Omental fat pad (tissue), 4 donors: ENCODE measurements around the gene COMP. TPM values are rescaled to one million over a fixed set of nuclear protein-coding genes. Genes with fewer than 3 reads are reported as not detected.

Experiments used
- ATAC-seq: fragments of 150-250 bp; one replicate; pipeline ENCODE4 v1.9.1; 2016; ENCODE audit warnings: mild to moderate bottlenecking, moderate library complexity; ENCODE audit not compliant: low FRiP score
- DNase-seq: peaks from one replicate; pipeline ENCODE4 v3.0.0-alpha.2; 2019; ENCODE audit warnings: low spot score
- CTCF ChIP-seq, 3 donors: fragments of 450-650 bp; IDR thresholded peaks; one replicate each; pipeline ENCODE4 v1.5.1; 2016 to 2017; ENCODE audit warnings: antibody characterized with exemption in 3 of 3, mild to moderate bottlenecking in 3 of 3, moderate library complexity in 2 of 3
- total RNA-seq, 4 donors: library from RNA; depleted of rRNA; stranded (reverse); fragments of >200 nt; gene quantifications; one replicate each; pipeline ENCODE4 v1.1.0, GENCODE V29; 2016

COMP gene
- total RNA-seq, 4 donors from 2014 or later: 1.1 to 1.9 (median 1.3) TPM

DNA sequence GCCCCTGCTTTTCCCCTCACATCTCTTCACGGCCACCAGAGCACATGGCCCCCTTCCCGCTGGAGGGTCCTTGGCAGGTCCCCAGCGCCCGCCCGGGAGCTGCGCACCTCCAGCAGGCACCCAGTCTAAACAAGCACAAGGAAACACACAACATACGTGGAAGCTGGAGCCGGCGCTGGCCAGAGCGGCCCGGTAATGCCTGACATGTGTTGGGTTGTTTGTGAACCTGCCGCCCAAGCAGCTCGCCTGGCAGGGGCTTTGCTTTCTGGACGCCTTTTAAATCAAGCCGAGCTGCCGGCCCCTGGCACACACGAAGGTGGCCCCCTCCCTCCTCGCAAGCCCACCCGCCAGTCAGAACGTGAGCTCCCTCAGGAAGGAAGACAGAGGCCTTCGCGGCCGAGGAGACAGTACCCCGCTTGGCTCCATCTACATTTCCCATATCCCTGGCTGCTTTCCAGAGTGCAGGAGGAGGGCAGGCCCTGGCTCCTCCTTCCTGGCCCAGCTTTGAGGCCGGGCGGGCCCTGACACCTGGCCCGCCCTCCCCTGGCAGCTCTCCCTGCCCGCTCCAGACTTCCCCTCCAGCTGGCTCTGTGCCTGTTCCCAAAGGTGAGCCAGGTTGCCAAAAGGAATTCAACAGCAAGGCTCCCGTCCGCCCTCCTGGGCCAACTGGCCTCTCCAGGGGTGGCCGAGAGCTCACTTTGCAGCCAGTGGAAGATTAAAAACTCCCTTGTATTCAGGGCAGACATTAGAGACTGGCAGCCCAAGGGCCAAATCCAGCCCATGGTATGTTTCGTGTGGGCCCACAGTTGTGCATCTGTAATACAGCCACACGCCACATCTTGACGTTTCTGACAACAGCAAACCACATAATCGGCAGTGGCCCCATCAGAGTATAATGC, 28.7 kb downstream of the COMP start:
- DNase-seq (no peak), ATAC-seq (peak; percentile 80)
- no peak for TF ChIP-seq CTCF (IDR thresholded peaks at IDR 0.05)

DNA sequence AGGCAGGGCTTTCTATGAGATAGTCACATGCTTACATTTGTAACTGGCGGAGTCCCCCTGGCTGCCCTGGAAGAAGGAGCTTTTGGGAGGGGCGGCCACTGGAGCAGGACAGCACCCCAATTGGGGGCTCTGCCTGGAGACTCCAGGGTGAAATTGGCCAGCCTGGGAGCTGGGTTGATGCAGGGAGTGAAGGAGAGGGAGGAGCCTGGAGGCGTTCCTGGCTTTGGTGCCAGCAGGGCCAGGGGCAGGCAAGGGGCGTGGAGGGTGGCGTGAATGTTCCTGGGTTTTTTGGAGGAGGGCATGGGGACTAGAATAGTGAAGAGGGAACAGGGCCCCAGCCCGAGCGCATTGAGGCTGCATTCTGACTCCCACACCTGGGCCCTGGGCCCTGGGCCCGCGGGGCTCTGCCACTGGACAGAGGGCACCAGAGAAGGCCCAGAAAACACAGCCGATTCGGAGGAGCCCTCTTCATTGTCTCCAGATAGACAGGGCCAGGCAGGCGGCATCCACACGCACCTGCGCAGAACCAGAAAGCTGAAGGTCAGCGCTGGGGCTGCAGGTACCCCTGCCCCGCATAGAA, 29.5 kb downstream of the COMP start:
- no peak for ATAC-seq
- no peak for TF ChIP-seq CTCF (IDR thresholded peaks at IDR 0.05)

GRCh38 chr19:18760440-18761383, 30.4 kb downstream of the COMP start:
- TF ChIP-seq CTCF (IDR thresholded peaks at IDR 0.05): no peak
- DNase-seq (no peak), ATAC-seq (no peak)

More for the DNA sequence above, 29.5 kb downstream of the COMP start:
- DNase-seq: no peak

DNA sequence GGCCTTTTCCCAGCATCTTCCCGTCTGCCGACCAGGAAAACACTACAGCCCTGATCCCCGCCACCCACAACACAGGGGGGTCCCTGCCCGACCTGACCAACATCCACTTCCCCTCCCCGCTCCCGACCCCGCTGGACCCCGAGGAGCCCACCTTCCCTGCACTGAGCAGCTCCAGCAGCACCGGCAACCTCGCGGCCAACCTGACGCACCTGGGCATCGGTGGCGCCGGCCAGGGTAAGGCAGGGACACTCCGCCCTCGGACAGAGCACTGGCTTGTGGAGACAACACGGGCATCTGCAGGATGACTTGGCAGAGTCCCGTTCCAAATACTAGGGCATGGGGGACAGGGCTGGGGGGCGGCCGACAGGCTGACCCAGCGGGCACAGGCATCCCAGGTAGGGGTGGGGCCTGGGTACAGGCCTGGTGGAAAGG, 31.1 kb downstream of the COMP start:
- ATAC-seq (no peak), DNase-seq (no peak)
- TF ChIP-seq CTCF (IDR thresholded peaks at IDR 0.05): no peak

DNA sequence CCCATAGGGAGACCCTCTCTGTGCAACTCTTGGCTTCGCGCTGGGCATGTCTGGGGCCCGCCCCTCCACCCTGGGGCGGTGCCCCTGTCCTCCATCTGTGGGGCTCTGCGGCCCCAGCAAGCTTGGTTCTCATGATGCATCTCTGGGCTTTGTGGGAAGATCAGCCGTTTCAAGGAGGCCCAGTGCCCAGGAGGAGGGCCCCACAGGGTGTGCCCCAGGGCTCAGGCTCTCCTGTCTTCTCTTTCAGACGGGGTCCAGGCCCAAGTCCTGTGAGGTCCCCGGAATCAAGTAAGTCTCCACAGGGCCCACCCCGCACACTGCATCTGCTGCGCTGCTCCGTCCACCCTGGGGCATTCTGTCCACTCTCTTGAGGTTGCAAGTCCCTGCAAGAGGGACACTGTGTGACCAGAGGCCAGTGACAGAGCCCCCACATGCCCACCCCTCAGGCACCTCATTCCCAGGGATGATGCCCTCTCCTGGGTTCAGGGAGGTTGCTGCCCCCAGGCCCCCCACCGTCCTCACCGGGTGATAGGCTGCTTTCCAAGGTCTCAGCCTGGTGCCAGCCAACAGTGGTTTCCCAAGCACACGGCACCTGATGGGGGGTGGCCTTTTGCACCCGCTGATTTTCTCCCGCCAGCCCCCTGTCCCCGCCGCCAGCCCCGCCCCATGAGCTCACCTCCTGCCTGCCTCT, 31.7 kb downstream of the COMP start:
- TF ChIP-seq CTCF (IDR thresholded peaks at IDR 0.05): no peak
- ATAC-seq (no peak), DNase-seq (no peak)

GRCh38 chr19:18756896-18757295, 34.2 kb downstream of the COMP start:
- DNase-seq: no peak
- no peak for TF ChIP-seq CTCF (IDR thresholded peaks at IDR 0.05)
- ATAC-seq: no peak
